GM19455 (cell line): ENCODE results near the gene HERC3.

Experiments used
- ATAC-seq: cut with Tn5 transposase; IDR thresholded peaks from one replicate; pipeline ENCODE4 v1.9.1; 2021; ENCODE audit not compliant: unreplicated experiment

The HERC3 gene

GRCh38 chr4:88659055-88659889 lies 67.0 kb downstream of the HERC3 start:
- peak; percentile 90 for ATAC-seq

- no peak for ATAC-seq
These were observed 67.6 kb downstream of the HERC3 start for GRCh38 chr4:88659890-88660208.

- ATAC-seq, result no peak
These were observed 68.4 kb downstream of the HERC3 start for GRCh38 chr4:88660446-88661294.

GRCh38 chr4:88661739-88662138 lies 69.5 kb downstream of the HERC3 start:
- no peak for ATAC-seq

GRCh38 chr4:88672987-88673386 lies 80.7 kb downstream of the HERC3 start:
- peak; percentile 89 for ATAC-seq

- ATAC-seq, result no peak
These were observed 81.6 kb downstream of the HERC3 start for GRCh38 chr4:88673886-88674285.

- no peak for ATAC-seq
These were observed 82.3 kb downstream of the HERC3 start for GRCh38 chr4:88674565-88674964.

GRCh38 chr4:88674979-88675378 lies 82.7 kb downstream of the HERC3 start:
- no peak for ATAC-seq

GRCh38 chr4:88675543-88675942 lies 83.3 kb downstream of the HERC3 start:
- ATAC-seq, result no peak

- ATAC-seq, result no peak
These were observed 88.9 kb downstream of the HERC3 start for GRCh38 chr4:88681209-88681608.

GRCh38 chr4:88690355-88690754 lies 98.1 kb downstream of the HERC3 start:
- no peak for ATAC-seq

- ATAC-seq, result no peak
These were observed 101.5 kb downstream of the HERC3 start for GRCh38 chr4:88693792-88694191.

- no peak for ATAC-seq
These were observed 104.3 kb downstream of the HERC3 start for GRCh38 chr4:88696630-88697029.

GRCh38 chr4:88697141-88697540 lies 104.9 kb downstream of the HERC3 start:
- ATAC-seq, result peak; percentile 6

- peak; percentile 97 for ATAC-seq
These were observed 105.5 kb downstream of the HERC3 start, which contains the start of gene NAP1L5 for GRCh38 chr4:88697588-88698329. NAP1L5 (minus strand) TSS chr4:88697829; CDS start chr4:88697754, 75 bp downstream.

GRCh38 chr4:88698519-88698918 lies 106.2 kb downstream of the HERC3 start:
- no peak for ATAC-seq

- ATAC-seq, result no peak
These were observed 110.5 kb downstream of the HERC3 start for GRCh38 chr4:88702782-88703181.

- no peak for ATAC-seq
These were observed 112.9 kb downstream of the HERC3 start for GRCh38 chr4:88705223-88705622.

GRCh38 chr4:88705805-88706492 lies 113.7 kb downstream of the HERC3 start:
- no peak for ATAC-seq

- ATAC-seq, result no peak
These were observed 114.3 kb downstream of the HERC3 start for GRCh38 chr4:88706574-88706973.

- no peak for ATAC-seq
These were observed 117.7 kb downstream of the HERC3 start for GRCh38 chr4:88709989-88710388.
